Right renal cortex interstitium (tissue), 3 donors: ENCODE results near the gene OPN1MW. TPM values are rescaled to one million over a fixed set of nuclear protein-coding genes. Genes with fewer than 3 reads are reported as not detected.
"Not testable (repeated sequence)": the region's sequence is repeated elsewhere in the genome, so short reads cannot be mapped to it uniquely, and the experiment has no call there.

Experiments used
- DNase-seq, 3 donors: peaks; one replicate each; pipeline ENCODE4 v3.0.0-alpha.2; 2013; ENCODE audit warnings: low read depth in 3 of 3, low spot score in 2 of 3
- polyA plus RNA-seq, 3 donors: library from polyadenylated mRNA; unstranded; fragments of 120-200 nt; gene quantifications; one replicate each; pipeline ENCODE4 v1.2.1, GENCODE V29; 2013; ENCODE audit not compliant: insufficient read length in 3 of 3

The OPN1MW gene
- polyA plus RNA-seq, 3 donors: not detected

GRCh38 chrX:154209670-154210418 is 27.4 kb downstream of the OPN1MW start:
- not testable (repeated sequence) for DNase-seq

GRCh38 chrX:154211057-154211456 is 28.7 kb downstream of the OPN1MW start:
- not testable (repeated sequence) for DNase-seq

GRCh38 chrX:154211499-154211898 is 29.1 kb downstream of the OPN1MW start:
- DNase-seq: not testable (repeated sequence)

- not testable (repeated sequence) for DNase-seq
These were observed 37.1 kb downstream of the OPN1MW start, which contains the start of gene OPN1MW2 for GRCh38 chrX:154219456-154219855. OPN1MW2 (plus strand) TSS chrX:154219756; CDS start chrX:154219816, 60 bp downstream.

- not testable (repeated sequence) for DNase-seq
These were observed 42.9 kb downstream of the OPN1MW start for GRCh38 chrX:154225292-154225691.

- DNase-seq: not testable (repeated sequence)
These were observed 44.3 kb downstream of the OPN1MW start for GRCh38 chrX:154226706-154227105.

GRCh38 chrX:154231443-154231842 is 49.0 kb downstream of the OPN1MW start:
- not testable (repeated sequence) for DNase-seq

- DNase-seq: not testable (repeated sequence)
These were observed 51.2 kb downstream of the OPN1MW start for GRCh38 chrX:154233620-154234019.

GRCh38 chrX:154238939-154239559 is 56.7 kb downstream of the OPN1MW start:
- not testable (repeated sequence) for DNase-seq

GRCh38 chrX:154239982-154240503 is 57.6 kb downstream of the OPN1MW start:
- DNase-seq: not testable (repeated sequence)

Other genes starting within 250 kb of the OPN1MW start
- gene NAA10, start 247.6 kb upstream of the OPN1MW start, polyA plus RNA-seq: 10 to 100 TPM; 54.7 to 62.2 (median 61.4) TPM
- gene RENBP, start 238.0 kb upstream of the OPN1MW start, polyA plus RNA-seq: 10 to 100 TPM; 13.9 to 17.9 (median 17.2) TPM
- gene HCFC1, start 210.8 kb upstream of the OPN1MW start, polyA plus RNA-seq: 10 to 100 TPM; 31.7 to 37.5 (median 36.7) TPM
- gene TMEM187, start 209.8 kb upstream of the OPN1MW start, polyA plus RNA-seq: 1 to 10 TPM; 5.8 to 6.1 (median 6.0) TPM
- gene IRAK1, start 162.7 kb upstream of the OPN1MW start, polyA plus RNA-seq: 10 to 100 TPM; 47.8 to 55.8 (median 53.0) TPM
- gene MECP2, start 84.9 kb upstream of the OPN1MW start, polyA plus RNA-seq: 10 to 100 TPM; 23.6 to 27.9 (median 27.4) TPM
- not detected for gene OPN1LW, start 38.4 kb upstream of the OPN1MW start, polyA plus RNA-seq
- not detected for gene OPN1MW2, start 37.2 kb downstream of the OPN1MW start, polyA plus RNA-seq
- gene OPN1MW3, start 75.0 kb downstream of the OPN1MW start, polyA plus RNA-seq: not detected
- not detected for gene TEX28, start 112.5 kb downstream of the OPN1MW start, polyA plus RNA-seq
- under 1 TPM; 0.28 to 0.76 (median 0.45) TPM for gene TKTL1, start 113.2 kb downstream of the OPN1MW start, polyA plus RNA-seq
- gene FLNA, start 192.0 kb downstream of the OPN1MW start, polyA plus RNA-seq: 100 to 1,000 TPM; 393 to 423 (median 399) TPM
- 10 to 100 TPM; 64.7 to 67.6 (median 66.3) TPM for gene EMD, start 196.7 kb downstream of the OPN1MW start, polyA plus RNA-seq
- gene RPL10, start 215.8 kb downstream of the OPN1MW start, polyA plus RNA-seq: 1,000 to 10,000 TPM; 2,793 to 3,161 (median 3,142) TPM
- gene DNASE1L1, start 226.7 kb downstream of the OPN1MW start, polyA plus RNA-seq: 10 to 100 TPM; 11.3 to 14.0 (median 11.4) TPM
- 10 to 100 TPM; 26.1 to 30.1 (median 28.7) TPM for gene TAFAZZIN, start 228.9 kb downstream of the OPN1MW start, polyA plus RNA-seq
- gene ATP6AP1, start 246.1 kb downstream of the OPN1MW start, polyA plus RNA-seq: 100 to 1,000 TPM; 136 to 162 (median 151) TPM